H1 (cell line): ENCODE measurements around the gene ZNF804B.

Source experiments
- CBX8 ChIP-seq: fragments of 300-800, 300-1000 bp; sonication (generic); IDR thresholded peaks from 2 replicates; pipeline ENCODE4 v1.7.1; 2016; ENCODE audit warnings: low read depth, low read length, borderline replicate concordance
- CEBPB ChIP-seq: IDR thresholded peaks from 2 replicates; pipeline ENCODE4 v1.6.1; 2012; ENCODE audit warnings: low read depth, low read length
- CREB1 ChIP-seq: IDR thresholded peaks from 2 replicates; pipeline ENCODE4 v1.6.1; 2012; ENCODE audit warnings: inconsistent platforms
- CTCF ChIP-seq, 3 experiments: IDR thresholded peaks; 1 replicate in 2 of 3; 2 replicates in 1 of 3; pipeline versions ENCODE4 v1.5.1 to v1.6.1; 2011; ENCODE audit warnings: low read length in 3 of 3, mild to moderate bottlenecking in 3 of 3, inconsistent platforms in 2 of 3, low read depth in 1 of 3, moderate library complexity in 1 of 3; ENCODE audit not compliant: insufficient read depth in 1 of 3; ENCODE audit errors: control extremely low read depth in 1 of 3
- KDM1A ChIP-seq: fragments of 200-600, 300-600 bp; sonication (generic); IDR thresholded peaks from 2 replicates; pipeline ENCODE4 v1.7.1; 2016; ENCODE audit warnings: mild to moderate bottlenecking, low read length, borderline replicate concordance
- NANOG ChIP-seq: IDR thresholded peaks from 2 replicates; pipeline ENCODE4 v1.6.1; 2011; ENCODE audit warnings: low read length, low read depth, mild to moderate bottlenecking, inconsistent platforms; ENCODE audit not compliant: insufficient read depth, poor library complexity, severe bottlenecking
- NRF1 ChIP-seq: IDR thresholded peaks from 2 replicates; pipeline ENCODE4 v1.6.1; 2011; ENCODE audit warnings: mild to moderate bottlenecking, low read depth, low read length, improper control_type of control experiment
- POLR2A ChIP-seq, 2 experiments: IDR thresholded peaks; 1 replicate in 1 of 2; 2 replicates in 1 of 2; pipeline ENCODE4 v1.6.1; 2011; ENCODE audit warnings: low read depth in 2 of 2, low read length in 2 of 2, mild to moderate bottlenecking in 2 of 2; ENCODE audit errors: control extremely low read depth in 1 of 2
- POLR2AphosphoS5 ChIP-seq: IDR thresholded peaks from 2 replicates; pipeline ENCODE4 v1.6.1; 2011; ENCODE audit warnings: low read depth, low read length
- SIN3A ChIP-seq, 2 experiments: IDR thresholded peaks in 1 of 2; conservative IDR thresholded peaks in 1 of 2; 2 replicates each; pipeline ENCODE4 v1.6.1; 2011 to 2012; ENCODE audit warnings: low read length in 2 of 2, improper control_type of control experiment in 1 of 2, low read depth in 1 of 2, mild to moderate bottlenecking in 1 of 2
- TAF1 ChIP-seq: IDR thresholded peaks from 2 replicates; pipeline ENCODE4 v1.6.1; 2011; ENCODE audit warnings: mild to moderate bottlenecking, low read depth, low read length
- TEAD4 ChIP-seq: IDR thresholded peaks from 2 replicates; pipeline ENCODE4 v1.6.1; 2012; ENCODE audit warnings: low read depth, low read length, inconsistent platforms, mixed read lengths
- USF2 ChIP-seq: IDR thresholded peaks from 2 replicates; pipeline ENCODE4 v1.6.1; 2011; ENCODE audit warnings: low read length, improper control_type of control experiment
- YY1 ChIP-seq: IDR thresholded peaks from 2 replicates; pipeline ENCODE4 v1.6.1; 2011; ENCODE audit warnings: low read depth, mild to moderate bottlenecking, low read length

GRCh38 chr7:88775838-88776237 is 16.3 kb downstream of the ZNF804B start:
- TF ChIP-seq NRF1 (no peak), TAF1 (no peak), POLR2AphosphoS5 (no peak), CTCF (IDR thresholded peaks at IDR 0.05; ENCODE audit: control extremely low read depth in 1 of 3, insufficient read depth in 1 of 3, low read depth in 1 of 3, low read length in 3 of 3) (no peak), CREB1 (no peak), YY1 (no peak), TEAD4 (no peak), USF2 (no peak), POLR2A (IDR thresholded peaks at IDR 0.05; ENCODE audit: control extremely low read depth in 1 of 2, low read depth in 2 of 2, low read length in 2 of 2) (no peak), CEBPB (no peak), SIN3A (conservative IDR thresholded peaks at IDR 0.05 in 1 of 2, IDR thresholded peaks at IDR 0.05 in 1 of 2; ENCODE audit: low read depth in 1 of 2, low read length in 2 of 2) (no peak), KDM1A (no peak), CBX8 (no peak), NANOG (no peak)
